HEK293 (cell line): ENCODE data around the gene THAP7.

Source experiments
- CTCF ChIA-PET: fragments of 350-600 bp; formaldehyde crosslinking; extraction: SDS; loops from one replicate; lab custom pipeline; 2021; ENCODE audit warnings: antibody characterized with exemption; lab: Yijun Ruan, JAX
- POLR2A ChIA-PET: fragments of 300-600 bp; formaldehyde crosslinking; extraction: SDS; loops from one replicate; lab custom pipeline; 2020; ENCODE audit warnings: antibody characterized with exemption, inconsistent platforms; lab: Yijun Ruan, JAX
- H3K27ac ChIP-seq: fragments of 200-500 bp; sonication (Bioruptor generic); 2 replicates; pipeline ENCODE4 v1.5.1; 2014; ENCODE audit warnings: low read depth, low read length, control low read depth, inconsistent platforms; ENCODE audit errors: extremely low read depth
- H3K36me3 ChIP-seq, 2 experiments: fragments of 200-500 bp in 1 of 2; sonication (Bioruptor generic) in 1 of 2; 1 replicate in 1 of 2; 2 replicates in 1 of 2; pipeline ENCODE4 v1.5.1; 2014 to 2017; ENCODE audit warnings: inconsistent platforms in 2 of 2, low read length in 2 of 2; ENCODE audit not compliant: control insufficient read depth in 2 of 2, insufficient read depth in 1 of 2
- H3K4me1 ChIP-seq: fragments of 200-500 bp; sonication (Bioruptor generic); 2 replicates; pipeline ENCODE4 v1.5.1; 2014; ENCODE audit warnings: mild to moderate bottlenecking, low read length, inconsistent platforms; ENCODE audit not compliant: control insufficient read depth, insufficient read depth
- H3K4me3 ChIP-seq: 2 replicates; pipeline ENCODE4 v1.5.1; 2011; ENCODE audit warnings: low read depth, mild to moderate bottlenecking, control low read depth, low read length, moderate library complexity
- H3K9me3 ChIP-seq: fragments of 200-500 bp; sonication (Bioruptor generic); 2 replicates; pipeline ENCODE4 v1.5.1; 2014; ENCODE audit warnings: low read depth, low read length, inconsistent platforms; ENCODE audit not compliant: control insufficient read depth, insufficient read depth
- BCL11B ChIP-seq: fragments of 450-650 bp; formaldehyde crosslinking; IDR thresholded peaks from 2 replicates; pipeline ENCODE4 v1.5.1; 2016; ENCODE audit warnings: low read depth, missing biosample characterization, missing genetic modification characterization
- GLI2 ChIP-seq: fragments of 450-650 bp; formaldehyde crosslinking; IDR thresholded peaks from 2 replicates; pipeline ENCODE4; 2017; ENCODE audit warnings: missing biosample characterization, missing genetic modification characterization, low read depth, borderline replicate concordance
- GLIS1 ChIP-seq: fragments of 450-650 bp; formaldehyde crosslinking; IDR thresholded peaks from 2 replicates; pipeline ENCODE4 v1.5.1; 2016; ENCODE audit warnings: missing biosample characterization, missing genetic modification characterization
- KLF10 ChIP-seq: fragments of 450-650 bp; IDR thresholded peaks from 2 replicates; pipeline ENCODE4 v1.5.1; 2018; ENCODE audit warnings: missing biosample characterization, mild to moderate bottlenecking, missing genetic modification characterization
- ZNF112 ChIP-seq: fragments of 450-650 bp; formaldehyde crosslinking; IDR thresholded peaks from 2 replicates; pipeline ENCODE4 v1.5.0; 2017; ENCODE audit warnings: missing biosample characterization, missing genetic modification characterization
- ZNF121 ChIP-seq: fragments of 450-650 bp; formaldehyde crosslinking; IDR thresholded peaks from 2 replicates; pipeline ENCODE4 v1.5.1; 2016; ENCODE audit warnings: missing biosample characterization, missing genetic modification characterization
- ZNF211 ChIP-seq: fragments of 450-650 bp; formaldehyde crosslinking; IDR thresholded peaks from 2 replicates; pipeline ENCODE4 v1.5.1; 2016; ENCODE audit warnings: low read depth, missing biosample characterization, missing genetic modification characterization
- ZNF221 ChIP-seq: fragments of 450-650 bp; formaldehyde crosslinking; IDR thresholded peaks from 2 replicates; pipeline ENCODE4 v1.5.1; 2017; ENCODE audit warnings: missing biosample characterization, missing genetic modification characterization, borderline replicate concordance
- ZNF24 ChIP-seq: fragments of 450-650 bp; formaldehyde crosslinking; IDR thresholded peaks from 2 replicates; pipeline ENCODE4 v1.5.1; 2016; ENCODE audit warnings: missing biosample characterization, missing genetic modification characterization
- ZNF292 ChIP-seq: fragments of 450-650 bp; formaldehyde crosslinking; IDR thresholded peaks from 2 replicates; pipeline ENCODE4 v1.5.1; 2016; ENCODE audit warnings: low read depth, missing biosample characterization, missing genetic modification characterization, borderline replicate concordance
- ZNF335 ChIP-seq: fragments of 450-650 bp; formaldehyde crosslinking; conservative IDR thresholded peaks from 2 replicates; pipeline ENCODE4 v1.5.1; 2016; ENCODE audit warnings: missing biosample characterization, missing genetic modification characterization
- ZNF394 ChIP-seq: fragments of 450-650 bp; formaldehyde crosslinking; IDR thresholded peaks from 2 replicates; pipeline ENCODE4 v1.5.1; 2016; ENCODE audit warnings: missing biosample characterization, missing genetic modification characterization, mild to moderate bottlenecking, moderate library complexity, borderline replicate concordance
- ZNF416 ChIP-seq: fragments of 450-650 bp; formaldehyde crosslinking; IDR thresholded peaks from 2 replicates; pipeline ENCODE4 v1.5.1; 2016; ENCODE audit warnings: missing biosample characterization, missing genetic modification characterization
- ZNF501 ChIP-seq: fragments of 450-650 bp; formaldehyde crosslinking; IDR thresholded peaks from 2 replicates; pipeline ENCODE4 v1.5.1; 2016; ENCODE audit warnings: missing biosample characterization, missing genetic modification characterization
- ZNF510 ChIP-seq: fragments of 450-650 bp; formaldehyde crosslinking; IDR thresholded peaks from 2 replicates; pipeline ENCODE4 v1.5.1; 2018; ENCODE audit warnings: mild to moderate bottlenecking, missing genetic modification characterization, missing biosample characterization; ENCODE audit not compliant: insufficient replicate concordance
- ZNF544 ChIP-seq: fragments of 450-650 bp; formaldehyde crosslinking; IDR thresholded peaks from 2 replicates; pipeline ENCODE4 v1.5.0; 2017; ENCODE audit warnings: missing biosample characterization, missing genetic modification characterization
- ZNF549 ChIP-seq: fragments of 450-650 bp; IDR thresholded peaks from 2 replicates; pipeline ENCODE4 v1.5.1; 2018; ENCODE audit warnings: missing biosample characterization, missing genetic modification characterization, mild to moderate bottlenecking, inconsistent platforms, moderate library complexity
- ZNF561 ChIP-seq: fragments of 450-650 bp; IDR thresholded peaks from 2 replicates; pipeline ENCODE4 v1.5.1; 2018; ENCODE audit warnings: missing biosample characterization, missing genetic modification characterization, borderline replicate concordance
- ZNF664 ChIP-seq: fragments of 450-650 bp; formaldehyde crosslinking; IDR thresholded peaks from 2 replicates; pipeline ENCODE4 v1.5.1; 2016; ENCODE audit warnings: missing biosample characterization, missing genetic modification characterization
- ZNF704 ChIP-seq: fragments of 450-650 bp; formaldehyde crosslinking; IDR thresholded peaks from 2 replicates; pipeline ENCODE4 v1.5.1; 2016; ENCODE audit warnings: missing biosample characterization, missing genetic modification characterization
- ZNF747 ChIP-seq: fragments of 450-650 bp; formaldehyde crosslinking; IDR thresholded peaks from 2 replicates; pipeline ENCODE4 v1.5.1; 2016; ENCODE audit warnings: missing biosample characterization, missing genetic modification characterization
- ZNF768 ChIP-seq: fragments of 450-650 bp; formaldehyde crosslinking; IDR thresholded peaks from 2 replicates; pipeline ENCODE4 v1.5.1; 2018; ENCODE audit warnings: missing biosample characterization, mild to moderate bottlenecking, missing genetic modification characterization
- ZSCAN30 ChIP-seq: fragments of 450-650 bp; IDR thresholded peaks from 2 replicates; pipeline ENCODE4 v1.5.1; 2018; ENCODE audit warnings: missing biosample characterization, mild to moderate bottlenecking, missing genetic modification characterization, moderate library complexity
- ZSCAN4 ChIP-seq: fragments of 450-650 bp; formaldehyde crosslinking; IDR thresholded peaks from 2 replicates; pipeline ENCODE4 v1.5.1; 2017; ENCODE audit warnings: missing biosample characterization, missing genetic modification characterization
- ZSCAN5A ChIP-seq: fragments of 450-650 bp; formaldehyde crosslinking; IDR thresholded peaks from 2 replicates; pipeline ENCODE4 v1.5.1; 2016; ENCODE audit warnings: missing biosample characterization, missing genetic modification characterization

Gene THAP7

GRCh38 chr22:20983081-20983771, 18.7 kb downstream of the THAP7 start:
- ChIA-PET POLR2A (interaction anchor here (1.1 to 1.8 kb wide), 6 partner anchors 10 to 117 kb away, joined by 3 to 13 read pairs (median 6); partner anchors contain the start of gene CRKL), CTCF (interaction anchor here (1.2 to 3.2 kb wide), 3 partner anchors 8 to 57 kb away, joined by 5 to 14 read pairs (median 7); no protein-coding TSS in a partner anchor)
- H3K4me1 ChIP-seq = no peaks in the 10 kb centered on the region
- TF ChIP-seq ZNF561 (no peak), GLIS1 (tag by site-specific recombination) (no peak; the same call in 1 of the 2 replicates), ZNF549 (tag by site-specific recombination) (no peak), ZNF664 (peak; percentile 72), ZNF112 (tag by site-specific recombination) (no peak), ZNF221 (tag by site-specific recombination) (no peak), ZNF768 (no peak)
- H3K27ac ChIP-seq = no peak overlapping the region
- no peaks in the 10 kb centered on the region for H3K9me3 ChIP-seq
- peaks cover 4 to 45% of the 10 kb centered on the region in 2 experiments; a peak in 2 of 3 replicates for H3K36me3 ChIP-seq
- peak overlapping the region; percentile 78 for H3K4me3 ChIP-seq

- Histone ChIP-seq H3K27ac (peak overlapping the region; percentile 62; the same call in 1 of the 2 replicates), H3K9me3 (no peaks in the 10 kb centered on the region)
- CTCF ChIA-PET = interaction anchor here (0.6 to 3.2 kb wide), 12 partner anchors 8 to 208 kb away, joined by 3 to 14 read pairs (median 4); partner anchors contain the start of gene AIFM3
- TF ChIP-seq ZNF704 (no peak), BCL11B (tag by site-specific recombination) (peak; percentile 1; the same call in 1 of the 2 replicates), ZNF335 (tag by site-specific recombination) (0 out of 2 replicates have a peak, but pooled peaks have one; percentile 45)
- TF ChIP-seq, all 188 proteins: peak for 2
- H3K4me1 ChIP-seq = no peaks in the 10 kb centered on the region
- POLR2A ChIA-PET = interaction anchor here (0.6 to 3.7 kb wide), 41 partner anchors 9 to 205 kb away, joined by 3 to 80 read pairs (median 4); partner anchors contain the start of genes AIFM3, CRKL, P2RX6 and THAP7
- H3K36me3 ChIP-seq = peaks cover 4 to 38% of the 10 kb centered on the region in 2 experiments; a peak in 2 of 3 replicates
- peak overlapping the region; percentile 78 for H3K4me3 ChIP-seq
These were observed 19.4 kb downstream of the THAP7 start for GRCh38 chr22:20982563-20982882.

GRCh38 chr22:20981787-20982562, 19.9 kb downstream of the THAP7 start, which contains the start of gene LZTR1:
Gene LZTR1, plus strand, starts transcription at chr22:20982297. Its CDS starts 75 bp downstream, at chr22:20982372.
- Histone ChIP-seq H3K4me3 (peak within 1 kb of the TSS; percentile 78), H3K36me3 (peaks cover 4 to 33% of the 10 kb centered on the region in 2 experiments; a peak in 2 of 3 replicates), H3K27ac (peak within 1 kb of the TSS; percentile 62), H3K4me1 (no peaks in the 10 kb centered on the region), H3K9me3 (no peaks in the 10 kb centered on the region)
- ChIA-PET CTCF (interaction anchor here (0.6 to 3.2 kb wide), 15 partner anchors 9 to 208 kb away, joined by 3 to 14 read pairs (median 4); partner anchors contain the start of gene AIFM3), POLR2A (interaction anchor here (0.6 to 3.7 kb wide), 41 partner anchors 9 to 204 kb away, joined by 3 to 80 read pairs (median 4); partner anchors contain the start of genes AIFM3, CRKL, P2RX6 and THAP7)
- TF ChIP-seq ZSCAN5A (tag by site-specific recombination) = peak; percentile 91
- no peak for TF ChIP-seq ZNF510
- peak; percentile 64; the same call in 1 of the 2 replicates for TF ChIP-seq ZNF394 (tag by site-specific recombination)
- TF ChIP-seq GLIS1 (tag by site-specific recombination) = peak; percentile 88
- no peak for TF ChIP-seq ZNF112 (tag by site-specific recombination)
- TF ChIP-seq ZNF747 (tag by site-specific recombination) = no peak
- TF ChIP-seq ZNF416 (tag by site-specific recombination) = no peak
- TF ChIP-seq ZSCAN30 (tag by site-specific recombination) = peak; percentile 88
- no peak for TF ChIP-seq KLF10 (tag by site-specific recombination)
- TF ChIP-seq ZNF544 (tag by site-specific recombination) = no peak
- TF ChIP-seq GLI2 = no peak
- TF ChIP-seq ZNF24 (tag by site-specific recombination) = peak; percentile 73; the same call in 1 of the 2 replicates
- no peak for TF ChIP-seq ZNF211
- TF ChIP-seq ZNF501 (tag by site-specific recombination) = peak; percentile 98
- no peak for TF ChIP-seq ZNF292
- TF ChIP-seq ZNF121 (tag by site-specific recombination) = peak; percentile 63; the same call in 1 of the 2 replicates
- no peak for TF ChIP-seq ZSCAN4 (tag by site-specific recombination)
